ENCODE measurements around the gene TRIM5.

DNA sequence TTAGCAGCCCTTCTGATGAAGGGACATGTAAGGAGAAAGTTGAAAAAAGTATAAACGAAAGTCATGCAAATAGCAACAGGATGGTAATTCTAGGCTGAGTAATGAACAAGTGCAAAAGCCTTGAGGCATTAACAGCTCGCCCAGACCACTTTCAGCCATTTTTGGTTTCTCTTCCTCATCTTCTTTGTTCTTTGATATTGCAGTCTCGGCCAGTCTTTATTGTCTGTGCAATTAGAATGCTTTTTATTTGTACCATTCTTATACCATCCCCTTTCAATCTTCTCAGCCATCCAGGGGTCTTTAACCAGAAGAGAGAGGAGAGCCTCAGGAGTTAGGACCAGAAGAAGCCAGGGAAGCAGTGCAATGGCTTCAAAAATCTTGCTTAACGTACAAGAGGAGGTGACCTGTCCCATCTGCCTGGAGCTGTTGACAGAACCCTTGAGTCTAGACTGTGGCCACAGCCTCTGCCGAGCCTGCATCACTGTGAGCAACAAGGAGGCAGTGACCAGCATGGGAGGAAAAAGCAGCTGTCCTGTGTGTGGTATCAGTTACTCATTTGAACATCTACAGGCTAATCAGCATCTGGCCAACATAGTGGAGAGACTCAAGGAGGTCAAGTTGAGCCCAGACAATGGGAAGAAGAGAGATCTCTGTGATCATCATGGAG lies 52.8 kb downstream of the TRIM5 start:
- TF ChIP-seq, protein P1, sequence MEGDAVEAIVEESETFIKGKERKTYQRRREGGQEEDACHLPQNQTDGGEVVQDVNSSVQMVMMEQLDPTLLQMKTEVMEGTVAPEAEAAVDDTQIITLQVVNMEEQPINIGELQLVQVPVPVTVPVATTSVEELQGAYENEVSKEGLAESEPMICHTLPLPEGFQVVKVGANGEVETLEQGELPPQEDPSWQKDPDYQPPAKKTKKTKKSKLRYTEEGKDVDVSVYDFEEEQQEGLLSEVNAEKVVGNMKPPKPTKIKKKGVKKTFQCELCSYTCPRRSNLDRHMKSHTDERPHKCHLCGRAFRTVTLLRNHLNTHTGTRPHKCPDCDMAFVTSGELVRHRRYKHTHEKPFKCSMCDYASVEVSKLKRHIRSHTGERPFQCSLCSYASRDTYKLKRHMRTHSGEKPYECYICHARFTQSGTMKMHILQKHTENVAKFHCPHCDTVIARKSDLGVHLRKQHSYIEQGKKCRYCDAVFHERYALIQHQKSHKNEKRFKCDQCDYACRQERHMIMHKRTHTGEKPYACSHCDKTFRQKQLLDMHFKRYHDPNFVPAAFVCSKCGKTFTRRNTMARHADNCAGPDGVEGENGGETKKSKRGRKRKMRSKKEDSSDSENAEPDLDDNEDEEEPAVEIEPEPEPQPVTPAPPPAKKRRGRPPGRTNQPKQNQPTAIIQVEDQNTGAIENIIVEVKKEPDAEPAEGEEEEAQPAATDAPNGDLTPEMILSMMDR (optimal IDR thresholded peaks at IDR 0.05 in 1 of 3, IDR thresholded peaks at IDR 0.05 in 1 of 3, conservative IDR thresholded peaks at IDR 0.05 in 1 of 3; ENCODE audit: extremely low read depth in 1 of 3, insufficient read depth in 2 of 3, low read length in 3 of 3) = no peak
- no peak for TF ChIP-seq EZH2 (IDR thresholded peaks at IDR 0.05; ENCODE audit: low read length)

All from keratinocyte (primary cell).